ENCODE measurements around the gene TIMP3.

DNA sequence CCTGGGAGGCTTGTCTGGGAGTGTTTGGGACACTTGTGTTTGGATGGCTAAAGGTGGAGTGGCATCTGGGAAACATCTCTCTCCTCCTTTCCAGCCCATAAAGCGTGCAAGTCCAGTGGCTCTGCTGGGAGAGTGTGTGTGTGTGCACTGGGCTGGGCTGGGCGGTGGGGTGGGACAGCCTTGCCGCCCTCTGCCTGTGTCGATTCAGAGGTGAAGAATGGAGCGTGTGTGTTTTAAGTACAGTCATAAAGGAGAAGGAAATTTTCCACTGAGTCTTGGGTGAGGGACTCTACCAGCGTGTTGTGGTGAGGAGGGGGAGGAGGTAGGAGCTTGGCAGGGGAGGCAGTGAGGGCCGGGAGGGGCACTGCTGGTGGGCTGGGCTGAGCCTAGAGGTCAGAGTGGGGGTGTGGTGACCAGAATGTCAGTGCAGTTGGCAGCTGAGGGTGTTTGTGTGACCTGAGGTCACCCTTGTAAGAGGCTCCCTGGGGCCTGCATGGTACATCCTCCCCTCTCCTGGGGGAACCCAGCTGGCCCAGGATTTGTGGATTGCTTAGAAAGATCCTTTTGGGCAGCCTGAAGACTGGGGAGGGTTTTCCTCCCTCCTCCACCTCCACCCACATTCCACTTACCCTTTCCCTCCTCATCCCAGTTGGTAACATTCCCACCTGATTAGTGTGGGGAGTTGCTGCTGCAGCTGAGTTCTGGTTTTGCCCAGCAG is 1.7 kb downstream of the TIMP3 start:
- TF ChIP-seq ZNF274 (IDR thresholded peaks at IDR 0.05; ENCODE audit: low read depth, low read length) (no peak), YY1 (IDR thresholded peaks at IDR 0.05; ENCODE audit: insufficient read depth, insufficient read length) (no peak), SUZ12 (IDR thresholded peaks at IDR 0.05; ENCODE audit: extremely low read depth, insufficient read depth, insufficient read length) (no peak)
